ENCODE measurements around the gene NRIP1.

- TF ChIP-seq SP1 (IDR thresholded peaks at IDR 0.05; ENCODE audit: low read depth, low read length) (no peak), EZH2 (IDR thresholded peaks at IDR 0.05; ENCODE audit: low read depth, low read length, severe bottlenecking) (no peak)
These were observed 44.0 kb downstream of the NRIP1 start for GRCh38 chr21:15020797-15021196.
